Right lobe of liver (tissue), 4 donors: ENCODE results near the gene MRPS7.

ENCODE experiments used
- CTCF ChIP-seq, 4 donors: fragments of 200-600 bp in 3 of 4; fragments of 450-650 bp in 1 of 4; IDR thresholded peaks; one replicate each; pipeline versions ENCODE4 v1.5.1 to v1.8.0; 2016 to 2022; ENCODE audit warnings: antibody characterized with exemption in 4 of 4, mild to moderate bottlenecking in 2 of 4
- POLR2A ChIP-seq: fragments of 450-650 bp; IDR thresholded peaks from one replicate; pipeline ENCODE4 v1.6.1; 2017; ENCODE audit warnings: antibody characterized with exemption, mild to moderate bottlenecking
- donor health status: DM: no; HTN: no; CAD: no.
- donor health status: DM: no; HTN: no; CAD: no.
- donor health status: DM: no; HTN: yes; CAD: no.

DNA sequence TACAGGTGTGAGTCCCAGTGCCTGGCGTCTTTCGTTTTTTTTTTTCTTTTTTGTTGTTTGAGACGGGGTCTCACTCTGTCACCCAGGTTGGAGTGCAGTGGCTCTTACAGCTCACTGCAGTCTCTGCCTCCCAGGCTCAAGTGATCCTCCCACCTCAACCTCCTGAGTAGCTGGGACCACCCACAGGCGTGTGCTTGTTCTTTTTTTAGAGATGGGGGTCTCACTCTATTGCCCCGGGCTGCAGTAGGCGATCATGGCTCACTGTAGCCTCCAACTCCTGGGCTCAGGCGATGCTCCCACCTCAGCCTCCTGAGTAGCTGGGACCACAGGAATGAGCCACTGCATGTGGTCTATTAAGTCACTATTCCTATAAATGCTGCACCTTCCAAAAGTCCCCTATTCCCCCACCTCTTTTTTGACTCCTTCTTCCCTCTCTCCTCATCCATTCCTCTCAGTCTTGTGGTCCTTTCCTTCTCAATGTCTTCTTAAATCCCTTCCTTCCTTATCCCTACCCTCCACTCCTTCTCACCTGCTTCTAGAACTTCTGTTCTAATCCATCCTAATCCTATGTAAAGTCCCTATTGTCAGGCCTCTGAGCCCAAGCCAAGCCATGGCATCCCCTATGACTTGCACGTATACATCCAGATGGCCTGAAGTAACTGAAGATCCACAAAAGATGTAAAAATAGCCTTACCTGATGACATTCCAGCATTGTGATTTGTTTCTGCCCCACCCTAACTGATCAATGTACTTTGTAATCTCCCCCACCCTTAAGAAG is 9.5 kb upstream of the MRPS7 start:
- TF ChIP-seq CTCF (IDR thresholded peaks at IDR 0.05), result no peak
- TF ChIP-seq POLR2A, result no peak
